Effector CD8-positive, alpha-beta T cell (primary cell): ENCODE results near the gene HS1BP3.
A peak's percentile ranks its signal among the peaks of the same experiment; 100 is the strongest.

Source experiments
- DNase-seq: peaks from one replicate; lab custom pipeline; 2025; lab: John Stamatoyannopoulos, UW
- total RNA-seq, 4 experiments: gene quantifications; one replicate each; lab custom pipeline; 2026; lab: John Stamatoyannopoulos, UW

HS1BP3 gene
- 22.5 to 40.9 (median 29.4) reads per million in 4 experiments for total RNA-seq

DNA sequence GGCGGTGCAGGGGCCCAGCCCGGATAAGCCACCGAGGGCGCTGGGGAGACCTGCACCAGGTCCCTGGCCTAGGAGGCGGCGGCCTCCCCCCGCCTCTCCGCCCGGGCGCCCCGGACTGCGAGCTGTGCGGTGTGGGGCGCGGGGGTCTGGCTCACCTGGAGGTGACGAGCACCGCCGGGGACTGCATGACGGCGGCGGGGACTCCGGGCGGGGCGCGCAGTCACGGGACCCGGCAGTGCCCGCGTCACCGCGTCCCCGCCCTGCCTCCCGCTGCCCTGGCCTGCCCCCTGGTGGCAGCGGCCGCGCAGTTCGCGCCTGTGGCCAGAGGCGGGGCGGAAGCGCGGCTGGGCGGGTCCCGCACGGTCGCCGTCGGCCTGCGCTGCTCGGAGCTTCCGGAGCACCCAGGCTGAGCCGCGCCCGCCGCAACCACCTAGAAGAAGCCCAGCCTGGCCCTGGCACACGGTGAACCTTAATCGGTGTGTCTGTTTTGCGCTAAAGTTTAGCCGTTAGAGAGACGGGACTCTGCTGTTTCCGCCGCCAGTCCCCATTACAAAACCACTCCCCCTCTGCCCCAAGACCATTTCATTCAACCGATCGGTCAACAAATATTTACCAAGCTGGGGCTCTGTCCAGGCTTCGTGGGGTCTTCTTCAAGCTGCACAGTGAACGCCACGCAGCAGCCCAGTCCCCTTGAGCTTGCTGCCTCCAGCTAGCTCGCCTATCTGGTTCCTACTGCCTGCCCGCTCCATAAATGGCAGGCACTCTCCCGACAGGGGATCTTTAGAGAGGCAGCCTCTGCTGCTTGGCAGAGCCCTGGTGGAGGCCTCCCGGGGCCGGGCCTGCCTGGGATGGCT lies at the start of gene HS1BP3:
Gene HS1BP3, minus strand, starts transcription at position 222 of the 854 bp plus-strand sequence. Its CDS starts 35 bp downstream, at position 187.
- peak; percentile 78 for DNase-seq

GRCh38 chr2:20698916-20699613 lies 48.2 kb upstream of the HS1BP3 start:
- DNase-seq: no peak

GRCh38 chr2:20697322-20697934 lies 46.5 kb upstream of the HS1BP3 start:
- no peak for DNase-seq

- DNase-seq: no peak
These were observed 45.5 kb upstream of the HS1BP3 start for GRCh38 chr2:20696366-20696765.

DNA sequence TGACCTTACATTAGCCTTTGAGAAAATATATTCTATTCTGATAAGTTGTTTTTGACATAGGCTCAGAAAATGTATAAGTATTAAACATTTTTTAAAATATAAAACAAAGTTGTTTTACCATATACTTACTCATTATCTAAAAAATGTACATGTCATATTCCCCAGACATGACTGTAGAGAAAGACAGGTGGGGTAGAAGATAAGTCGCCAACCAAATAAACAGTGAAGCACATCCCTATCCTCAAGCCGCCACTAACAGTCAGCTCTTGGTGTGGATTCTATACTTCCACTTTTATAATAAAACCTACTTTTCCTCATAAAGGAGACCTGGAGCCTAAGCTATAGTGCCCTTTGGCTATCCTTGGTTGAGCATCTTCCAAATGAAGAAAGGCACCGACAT lies 42.4 kb upstream of the HS1BP3 start:
- no peak for DNase-seq

DNA sequence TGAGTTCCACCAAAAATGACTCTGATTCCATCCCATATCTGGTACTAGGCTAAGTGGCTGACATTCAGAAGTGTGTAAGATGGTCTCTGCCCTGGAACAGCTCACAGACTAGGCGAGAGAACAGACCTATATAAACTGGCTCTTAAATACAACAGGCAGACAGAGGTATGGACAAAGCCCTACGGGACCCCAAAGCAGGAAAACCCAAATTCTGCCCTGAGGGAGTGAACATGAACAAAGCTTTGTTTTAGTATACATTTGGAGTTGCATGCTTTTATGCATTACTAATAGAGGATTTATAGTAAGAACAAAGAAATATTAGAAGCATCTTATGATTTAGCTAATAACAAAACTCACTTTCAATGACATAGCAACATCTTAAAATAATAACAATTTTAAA lies 41.2 kb upstream of the HS1BP3 start:
- DNase-seq: no peak

DNA sequence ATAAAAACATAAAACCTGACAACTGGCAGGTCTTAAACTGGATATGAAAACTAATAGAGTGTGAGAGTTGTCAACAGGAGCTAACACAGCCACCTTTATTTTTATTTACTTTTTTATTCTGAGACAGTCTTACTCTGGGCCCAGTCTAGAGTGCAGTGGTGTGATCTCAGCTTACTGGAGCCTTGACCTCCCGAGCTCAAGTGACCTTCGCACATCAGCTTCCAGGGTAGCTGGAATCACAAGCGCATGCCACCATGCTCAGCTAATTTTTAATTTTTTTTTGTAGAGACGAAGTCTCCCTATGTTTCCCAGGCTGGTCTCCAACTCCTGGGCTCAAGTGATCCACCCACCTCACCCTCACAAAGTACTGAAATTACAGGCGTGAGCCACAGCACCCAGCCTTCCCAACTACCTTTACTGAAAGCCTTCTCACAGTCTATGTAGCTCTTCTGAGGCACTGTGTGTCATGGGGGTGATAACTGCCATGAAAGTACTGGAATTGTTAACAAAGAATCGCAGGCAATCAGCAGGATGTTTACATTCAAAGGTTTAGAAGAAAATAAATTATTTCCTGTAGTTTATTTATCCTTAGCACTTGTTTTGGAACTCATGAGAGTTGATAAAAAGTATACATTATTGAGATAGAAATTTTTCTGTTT lies 40.3 kb upstream of the HS1BP3 start:
- DNase-seq: no peak

- DNase-seq: no peak
These were observed 38.7 kb upstream of the HS1BP3 start for GRCh38 chr2:20689428-20690264.

DNA sequence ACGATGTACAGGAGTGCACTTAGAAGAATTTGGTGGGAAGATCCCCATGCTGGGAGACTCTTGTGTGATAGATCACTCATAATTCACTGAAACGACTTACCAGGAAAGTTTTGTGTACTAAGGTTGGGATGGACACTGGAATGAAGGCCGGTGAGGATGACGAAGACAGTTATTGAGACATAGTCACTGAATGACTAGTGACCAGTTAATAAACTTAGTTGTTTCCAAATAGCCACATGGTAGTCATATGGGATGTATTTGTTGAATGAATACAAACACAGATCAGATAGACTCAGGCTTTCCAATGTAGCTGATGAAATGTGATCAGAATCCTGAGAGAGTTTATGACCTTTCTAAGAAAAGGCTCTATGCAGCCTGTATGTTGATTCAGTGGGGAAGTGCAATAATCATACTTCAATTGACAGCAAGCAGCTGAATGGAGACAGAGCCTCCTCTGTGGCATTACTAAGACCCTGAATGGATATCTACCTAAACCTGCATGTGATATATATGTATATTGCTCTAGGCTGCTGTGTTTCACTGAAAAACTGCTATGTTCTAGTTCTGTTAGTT lies 36.4 kb upstream of the HS1BP3 start:
- DNase-seq: no peak

GRCh38 chr2:20684581-20685063 lies 33.7 kb upstream of the HS1BP3 start:
- DNase-seq: no peak

- DNase-seq: no peak
These were observed 31.4 kb upstream of the HS1BP3 start for GRCh38 chr2:20682167-20682920.

- DNase-seq: no peak
These were observed 30.0 kb upstream of the HS1BP3 start for GRCh38 chr2:20680744-20681375.

GRCh38 chr2:20678780-20679179 lies 27.9 kb upstream of the HS1BP3 start:
- DNase-seq: no peak

DNA sequence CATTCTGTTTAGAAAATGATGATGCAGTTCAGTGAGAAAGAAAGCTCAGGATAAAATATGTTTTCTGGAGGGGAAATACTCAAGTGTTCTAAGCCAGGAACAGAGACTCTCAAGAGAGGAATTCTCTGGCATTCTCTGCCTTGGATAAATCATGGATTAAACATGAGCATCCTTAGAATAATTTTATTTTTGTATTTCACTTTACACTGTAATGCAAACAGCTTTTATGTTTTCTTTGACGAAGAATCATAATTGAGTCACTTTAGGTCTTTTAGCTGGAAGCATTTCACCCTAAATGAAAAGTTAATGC lies 27.1 kb upstream of the HS1BP3 start:
- no peak for DNase-seq

DNA sequence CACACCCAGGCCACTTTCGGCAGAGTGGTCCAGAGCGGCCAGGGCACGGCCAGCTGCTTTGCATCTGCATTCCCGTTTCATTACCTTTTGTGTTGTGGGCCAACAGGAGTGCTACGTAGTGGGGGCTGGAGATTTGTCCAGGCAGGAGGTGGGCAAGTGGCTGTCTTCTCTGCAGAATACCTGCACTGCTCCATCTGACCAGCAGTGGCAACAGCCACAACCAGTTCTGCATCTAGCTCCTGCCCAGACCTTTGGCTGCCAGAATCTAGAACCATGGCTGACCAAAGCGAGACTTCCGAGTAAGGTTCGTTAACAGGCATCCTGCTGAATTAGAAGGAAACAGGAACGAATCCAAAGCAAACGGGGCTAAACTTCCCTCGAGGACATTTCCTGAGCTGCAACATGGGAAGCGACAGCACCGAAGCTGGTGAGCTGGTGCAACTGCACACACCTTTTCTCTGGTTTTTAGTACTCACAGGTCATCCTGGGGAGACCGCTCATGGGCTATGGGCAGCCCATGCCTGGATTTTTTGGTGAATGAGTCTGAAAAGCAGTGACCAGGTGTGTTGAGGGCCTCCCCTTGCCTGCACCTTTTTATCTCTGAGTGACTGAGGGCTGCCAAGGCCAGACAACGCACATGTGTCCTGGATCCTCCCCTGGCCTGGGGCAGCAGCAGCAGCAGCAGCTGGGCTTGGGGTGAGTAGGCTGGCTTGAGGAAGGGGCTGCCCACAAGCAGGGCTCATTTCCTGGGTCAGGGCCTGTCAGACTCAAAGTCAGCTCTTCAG lies 26.6 kb upstream of the HS1BP3 start:
- no peak for DNase-seq

DNA sequence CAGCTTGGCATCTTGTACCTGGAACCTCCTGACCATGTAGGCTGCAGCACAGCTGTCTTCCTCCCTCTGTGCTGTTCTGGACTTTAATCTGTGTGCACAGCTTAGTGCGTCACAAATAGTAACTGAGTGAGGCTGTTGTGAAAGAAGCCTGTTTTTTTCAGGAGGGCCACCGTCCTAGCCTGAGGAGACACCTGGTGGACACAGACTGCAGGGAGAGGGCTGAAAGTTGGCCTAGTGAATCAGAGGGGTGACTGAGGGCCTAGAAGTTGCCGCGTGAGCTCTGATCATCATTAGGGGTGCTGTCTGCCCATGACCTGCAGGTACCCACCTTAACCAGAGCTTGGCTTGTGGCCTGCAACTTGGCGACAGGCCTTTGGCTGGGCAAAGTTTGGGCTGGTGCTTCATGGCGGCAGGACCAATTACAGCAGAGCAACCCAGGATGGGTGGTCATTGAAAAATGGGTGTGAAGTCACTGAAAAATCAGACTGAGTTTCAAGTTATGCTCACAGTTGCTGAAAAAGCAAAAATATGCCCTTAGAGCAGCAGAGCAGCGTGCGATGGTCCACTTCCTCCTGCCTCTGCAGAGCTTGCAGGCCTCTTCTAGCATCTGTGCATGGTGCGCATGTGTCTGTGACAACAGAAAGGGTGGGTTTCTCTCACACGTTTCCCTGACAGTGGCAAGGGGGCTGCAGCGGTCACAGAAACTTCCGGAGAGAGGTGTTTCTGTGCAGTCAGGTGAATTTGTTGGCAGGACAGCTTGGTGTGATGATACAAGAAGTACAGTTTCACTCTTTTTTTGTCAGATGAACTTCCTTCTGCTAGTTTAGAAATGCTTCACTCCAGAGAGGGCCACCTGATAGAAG lies 25.7 kb upstream of the HS1BP3 start:
- DNase-seq: no peak

GRCh38 chr2:20675701-20676352 lies 24.9 kb upstream of the HS1BP3 start:
- no peak for DNase-seq
